Hematopoietic multipotent progenitor cell treated with erythropoietin and hydrocortisone succinate and interleukin-3 and kit ligand, for 8 days (in vitro differentiated cells): Measurements from ENCODE around the gene TNFRSF8.

Source experiments
- DNase-seq: peaks from one replicate; pipeline ENCODE4 v3.0.0-alpha.2; 2015

The TNFRSF8 gene

GRCh38 chr1:12144236-12144635, 81.1 kb downstream of the TNFRSF8 start:
- DNase-seq = no peak

- DNase-seq = no peak
These were observed 81.9 kb downstream of the TNFRSF8 start for GRCh38 chr1:12144969-12145368.

DNA sequence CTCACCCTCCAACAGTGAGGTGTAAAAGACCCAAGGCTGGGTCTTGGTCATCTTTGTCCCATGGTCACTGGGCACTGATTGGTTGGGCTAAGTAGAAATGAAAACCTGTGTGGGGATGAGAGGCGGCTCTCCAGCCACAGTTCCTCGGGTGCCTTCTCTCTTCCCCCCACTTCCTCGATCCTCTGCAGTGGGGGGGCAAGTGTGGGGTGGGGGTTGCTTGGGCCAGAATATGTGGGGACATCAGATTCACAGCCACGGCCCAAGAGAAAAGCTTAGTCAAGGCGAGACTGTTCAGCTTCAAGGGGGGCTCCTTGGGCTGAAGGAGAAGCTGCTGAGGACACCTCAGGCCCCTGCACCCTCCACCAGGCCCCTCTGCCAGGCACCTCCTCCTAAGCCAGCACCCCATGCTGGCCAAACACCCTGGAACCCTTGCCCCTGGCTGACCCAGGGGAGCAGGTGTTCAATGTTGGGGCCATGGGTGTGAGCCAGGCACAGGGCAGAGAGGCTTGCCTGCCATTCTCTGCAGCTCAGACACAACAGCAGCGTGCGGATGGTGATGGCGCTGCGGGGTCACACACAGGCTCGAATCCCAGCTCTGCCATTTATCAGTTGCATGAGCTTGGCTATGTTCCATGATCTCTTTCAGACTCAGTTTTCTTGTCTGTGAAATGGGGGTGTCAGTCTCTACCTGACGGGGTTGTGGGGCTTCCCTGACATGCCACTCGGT, 82.7 kb downstream of the TNFRSF8 start:
- DNase-seq = no peak

GRCh38 chr1:12146343-12147112, 83.4 kb downstream of the TNFRSF8 start:
- no peak for DNase-seq

GRCh38 chr1:12147201-12147701, 84.1 kb downstream of the TNFRSF8 start:
- DNase-seq = no peak

- no peak for DNase-seq
These were observed 85.3 kb downstream of the TNFRSF8 start for GRCh38 chr1:12148160-12148957.

DNA sequence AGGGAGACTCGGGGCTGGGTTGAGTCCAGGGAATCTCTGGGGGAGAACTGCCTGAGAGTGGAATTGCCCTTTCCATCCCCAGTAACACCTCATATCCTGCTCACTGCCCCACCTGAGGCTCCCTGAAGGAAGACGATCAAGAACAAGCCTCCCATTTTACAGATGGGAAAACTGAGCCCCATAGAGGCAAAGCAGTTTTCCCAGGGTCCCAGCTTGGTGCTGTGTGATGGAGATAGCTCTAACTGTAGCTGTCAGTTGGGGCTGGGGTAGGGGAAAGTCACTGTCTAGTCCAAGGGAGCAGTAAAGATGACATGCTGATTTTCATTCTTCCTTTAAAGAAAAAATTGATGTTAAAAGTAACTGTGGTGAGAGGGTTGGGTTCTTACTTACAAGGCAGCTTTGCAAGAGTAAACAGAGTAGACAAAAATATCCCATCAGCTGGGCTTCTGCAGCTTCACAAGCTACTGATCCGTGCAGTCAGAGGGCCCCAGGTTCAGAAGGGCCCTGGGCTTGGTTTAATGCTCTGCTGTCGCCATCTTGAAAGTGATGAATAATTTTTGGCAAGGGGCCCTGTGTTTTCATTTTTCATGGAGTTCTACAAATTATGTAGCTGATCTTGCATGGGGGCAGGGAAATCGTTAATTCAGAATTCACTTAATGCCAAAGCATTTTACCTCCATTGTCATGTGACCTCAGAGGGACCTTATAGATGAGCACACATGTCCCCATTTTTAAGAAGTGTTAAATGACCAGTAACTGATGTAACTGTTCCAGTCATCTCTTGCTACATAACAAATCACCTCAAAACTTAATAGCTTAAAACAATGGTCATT, 86.1 kb downstream of the TNFRSF8 start:
- DNase-seq = no peak

- DNase-seq = no peak
These were observed 86.7 kb downstream of the TNFRSF8 start for GRCh38 chr1:12149791-12150175.

- DNase-seq = no peak
These were observed 87.5 kb downstream of the TNFRSF8 start for GRCh38 chr1:12150456-12151200.

GRCh38 chr1:12151465-12151864, 88.4 kb downstream of the TNFRSF8 start:
- no peak for DNase-seq

- DNase-seq = no peak
These were observed 89.2 kb downstream of the TNFRSF8 start for GRCh38 chr1:12152113-12152891.

- DNase-seq = no peak
These were observed 90.2 kb downstream of the TNFRSF8 start for GRCh38 chr1:12153181-12153785.

- DNase-seq = no peak
These were observed 92.2 kb downstream of the TNFRSF8 start for GRCh38 chr1:12155328-12155727.

GRCh38 chr1:12157366-12158231, 94.5 kb downstream of the TNFRSF8 start:
- no peak for DNase-seq

- no peak for DNase-seq
These were observed 95.4 kb downstream of the TNFRSF8 start for GRCh38 chr1:12158357-12159092.

DNA sequence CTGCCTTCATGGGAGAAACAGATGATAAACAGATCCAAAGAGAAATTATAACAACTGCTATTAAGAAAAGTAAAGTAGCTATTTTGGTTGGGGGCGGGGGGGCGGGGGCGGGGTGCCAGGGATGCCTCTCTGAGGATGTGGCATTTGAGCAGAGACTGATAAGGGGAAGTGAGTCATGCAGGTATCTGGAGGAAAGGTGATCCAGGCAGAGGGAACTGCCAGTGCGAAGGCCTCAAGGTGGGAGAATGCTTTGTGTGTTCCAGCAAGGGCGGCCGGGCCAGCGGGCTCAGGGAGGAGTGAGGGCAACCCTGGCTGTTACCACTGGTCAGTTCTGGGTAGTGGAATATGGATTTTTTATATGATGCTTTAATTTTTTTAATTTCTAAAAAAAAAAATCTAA, 96.7 kb downstream of the TNFRSF8 start:
- no peak for DNase-seq

DNA sequence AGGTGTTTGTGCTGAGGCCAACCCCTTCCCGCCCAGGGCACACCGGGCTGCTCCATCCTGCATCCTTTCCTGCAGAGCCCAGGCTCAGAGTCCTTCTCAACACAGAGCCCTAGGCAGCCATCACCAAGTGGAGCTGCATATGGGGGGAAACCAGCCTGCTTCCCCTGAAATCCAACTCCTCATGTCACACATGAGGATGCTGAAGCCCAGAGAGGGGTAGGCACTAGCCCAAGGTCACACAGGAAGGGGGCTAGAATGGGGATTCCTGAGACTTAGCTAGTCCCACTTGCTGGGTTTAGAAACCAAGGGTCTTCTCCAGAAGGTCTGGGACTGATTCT, 98.2 kb downstream of the TNFRSF8 start:
- no peak for DNase-seq

GRCh38 chr1:12161662-12162458, 98.8 kb downstream of the TNFRSF8 start:
- DNase-seq = peak; percentile 96
